Measurements from ENCODE around the gene RAB8A.

RAB8A gene

DNA sequence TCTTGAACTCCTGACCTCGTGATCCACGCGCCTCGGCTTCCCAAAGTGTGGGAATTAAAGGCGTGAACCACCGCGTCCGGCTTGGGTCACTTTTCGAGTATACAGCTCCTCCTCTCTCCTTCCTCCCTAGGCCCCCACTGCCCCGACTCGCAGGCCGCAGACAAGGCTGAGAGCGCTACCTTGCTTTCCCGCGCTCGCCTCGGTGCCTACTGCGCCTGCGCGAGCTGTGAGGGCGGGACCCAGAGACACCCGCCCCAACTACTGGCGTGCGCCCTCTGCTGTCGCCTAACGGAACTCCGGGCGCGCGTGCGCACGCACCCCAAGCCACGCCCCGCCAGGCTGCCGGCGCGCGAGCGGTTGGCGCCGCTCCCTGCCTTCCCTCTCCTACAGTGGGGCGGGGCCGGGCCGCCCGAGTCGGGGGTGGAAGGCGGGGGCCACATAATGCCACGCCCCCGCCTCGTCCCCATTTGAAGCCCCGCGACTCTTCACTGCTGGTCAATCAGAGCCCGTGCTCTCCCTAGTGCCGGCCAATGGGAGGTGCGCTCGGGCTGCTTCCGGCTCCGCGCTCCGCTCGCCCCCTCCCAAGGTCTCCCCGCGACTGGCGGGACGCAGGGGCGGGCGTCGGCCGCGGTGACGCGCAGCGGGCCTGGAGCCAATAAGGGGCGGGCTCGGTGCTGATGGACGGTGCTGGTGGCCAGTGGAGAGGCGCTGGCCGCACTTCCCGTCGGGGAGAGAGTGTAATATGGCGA lies at the start of gene RAB8A:
TSS of gene RAB8A (plus strand) at position 730 of the 749 bp plus-strand sequence. CDS start at position 743, 13 bp downstream.
- no peaks in the 10 kb centered on the region for H3K27me3 ChIP-seq (replicated peaks; ENCODE audit: control insufficient read depth, insufficient read depth, low read length)
- no peaks in the 10 kb centered on the region for H3K36me3 ChIP-seq (ENCODE audit: control insufficient read depth, insufficient read depth, low read length, severe bottlenecking)
- peak within 1 kb of the TSS; percentile 96 for H3K9ac ChIP-seq (ENCODE audit: low read length)
- H3K4me3 ChIP-seq (ENCODE audit: low read length) = peak within 1 kb of the TSS; percentile 95
- H3K4me1 ChIP-seq (ENCODE audit: control insufficient read depth, insufficient read depth, low read length) = peaks cover 17% of the 10 kb centered on the region
- no peaks in the 10 kb centered on the region for H3K9me3 ChIP-seq (ENCODE audit: control insufficient read depth, low read length)
- peak; percentile 100 for DNase-seq (ENCODE audit: low read depth)

DNA sequence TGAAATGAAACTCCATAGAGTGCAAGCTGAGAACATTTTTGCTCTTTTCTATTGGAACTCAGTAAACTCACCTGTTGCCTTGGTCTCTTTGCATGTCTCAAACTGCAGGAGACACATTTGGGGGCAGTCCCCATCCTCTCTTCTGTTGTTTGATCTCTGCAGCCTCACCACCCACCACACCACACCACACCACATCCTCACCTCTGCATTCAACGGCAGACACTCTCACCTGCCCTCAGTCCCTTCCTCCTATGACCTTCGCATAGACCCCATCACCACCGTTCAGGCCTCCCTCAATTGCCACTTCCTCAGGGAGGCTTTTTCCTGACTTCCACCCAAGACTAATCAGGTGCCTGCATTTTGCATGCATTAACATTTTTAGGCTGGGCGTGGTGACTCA lies 49.7 kb upstream of the RAB8A start:
- Histone ChIP-seq H3K4me1 (ENCODE audit: control insufficient read depth, insufficient read depth, low read length) (peaks cover 30% of the 10 kb centered on the region), H3K36me3 (ENCODE audit: control insufficient read depth, insufficient read depth, low read length, severe bottlenecking) (no peaks in the 10 kb centered on the region), H3K9ac (ENCODE audit: low read length) (no peak overlapping the region), H3K9me3 (ENCODE audit: control insufficient read depth, low read length) (peaks cover 10% of the 10 kb centered on the region), H3K27me3 (replicated peaks; ENCODE audit: control insufficient read depth, insufficient read depth, low read length) (no peaks in the 10 kb centered on the region), H3K4me3 (ENCODE audit: low read length) (no peak overlapping the region)
- no peak for DNase-seq (ENCODE audit: low read depth)

DNA sequence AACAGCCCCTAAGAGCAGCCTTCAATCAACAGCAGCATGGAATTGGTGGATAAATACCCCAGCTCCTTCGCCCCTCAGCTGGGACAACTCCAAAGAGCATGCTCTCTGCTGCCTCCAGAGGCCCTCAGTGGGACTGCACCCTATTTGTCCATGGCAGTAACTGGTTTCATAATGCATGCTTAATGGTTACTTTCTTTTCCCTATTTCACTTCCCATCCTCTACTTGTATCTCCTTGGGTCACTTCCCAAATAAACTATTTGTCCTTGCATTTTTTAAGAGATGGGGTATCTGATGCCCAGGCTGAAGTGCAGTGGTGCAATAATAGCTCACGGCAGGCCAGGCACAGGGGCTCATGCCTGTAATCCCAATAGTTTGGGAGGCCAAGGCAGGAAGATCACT lies 48.9 kb upstream of the RAB8A start:
- no peaks in the 10 kb centered on the region for H3K36me3 ChIP-seq (ENCODE audit: control insufficient read depth, insufficient read depth, low read length, severe bottlenecking)
- H3K4me1 ChIP-seq (ENCODE audit: control insufficient read depth, insufficient read depth, low read length) = peaks cover 36% of the 10 kb centered on the region
- H3K27me3 ChIP-seq (replicated peaks; ENCODE audit: control insufficient read depth, insufficient read depth, low read length) = no peaks in the 10 kb centered on the region
- no peak overlapping the region for H3K9ac ChIP-seq (ENCODE audit: low read length)
- H3K4me3 ChIP-seq (ENCODE audit: low read length) = no peak overlapping the region
- peak; percentile 48 for DNase-seq (ENCODE audit: low read depth)
- H3K9me3 ChIP-seq (ENCODE audit: control insufficient read depth, low read length) = peaks cover 4% of the 10 kb centered on the region

DNA sequence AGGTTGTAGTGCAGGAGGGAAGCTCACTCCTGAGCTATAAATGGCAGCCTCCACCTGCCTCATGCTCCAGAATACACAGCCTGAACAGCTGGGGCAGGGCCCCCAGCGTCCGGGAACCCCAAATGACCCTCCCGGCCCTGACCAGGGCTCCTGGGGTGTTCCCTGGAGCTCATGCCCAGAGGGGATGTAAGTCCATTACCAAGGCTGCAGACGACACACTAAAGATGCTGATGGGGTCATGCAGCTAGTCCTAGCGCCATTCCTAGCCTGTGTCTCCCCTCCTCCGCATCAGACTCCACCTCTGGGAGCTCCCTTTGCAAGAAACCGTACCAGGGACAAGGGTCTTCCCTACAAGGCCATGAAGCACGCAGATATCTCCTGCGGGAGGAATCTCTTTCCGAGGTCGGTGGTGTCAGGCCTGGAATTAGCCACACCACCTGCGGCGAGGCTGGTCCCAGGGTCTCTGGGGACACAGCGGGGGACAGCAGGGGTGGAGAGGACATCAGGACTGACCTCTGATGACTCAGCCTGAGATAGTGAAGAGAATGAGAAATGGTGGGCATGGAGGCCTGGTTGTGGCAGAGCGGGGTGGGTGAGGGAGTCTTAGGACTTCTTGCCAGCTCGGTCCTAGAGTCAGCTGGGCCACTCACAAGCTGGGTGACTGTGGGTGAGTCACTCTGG lies 47.3 kb upstream of the RAB8A start:
- Histone ChIP-seq H3K27me3 (replicated peaks; ENCODE audit: control insufficient read depth, insufficient read depth, low read length) (no peaks in the 10 kb centered on the region), H3K4me1 (ENCODE audit: control insufficient read depth, insufficient read depth, low read length) (peaks cover 38% of the 10 kb centered on the region), H3K36me3 (ENCODE audit: control insufficient read depth, insufficient read depth, low read length, severe bottlenecking) (no peaks in the 10 kb centered on the region), H3K4me3 (ENCODE audit: low read length) (peak overlapping the region; percentile 41), H3K9me3 (ENCODE audit: control insufficient read depth, low read length) (peaks cover 4% of the 10 kb centered on the region), H3K9ac (ENCODE audit: low read length) (peak overlapping the region; percentile 77)
- no peak for DNase-seq (ENCODE audit: low read depth)

DNA sequence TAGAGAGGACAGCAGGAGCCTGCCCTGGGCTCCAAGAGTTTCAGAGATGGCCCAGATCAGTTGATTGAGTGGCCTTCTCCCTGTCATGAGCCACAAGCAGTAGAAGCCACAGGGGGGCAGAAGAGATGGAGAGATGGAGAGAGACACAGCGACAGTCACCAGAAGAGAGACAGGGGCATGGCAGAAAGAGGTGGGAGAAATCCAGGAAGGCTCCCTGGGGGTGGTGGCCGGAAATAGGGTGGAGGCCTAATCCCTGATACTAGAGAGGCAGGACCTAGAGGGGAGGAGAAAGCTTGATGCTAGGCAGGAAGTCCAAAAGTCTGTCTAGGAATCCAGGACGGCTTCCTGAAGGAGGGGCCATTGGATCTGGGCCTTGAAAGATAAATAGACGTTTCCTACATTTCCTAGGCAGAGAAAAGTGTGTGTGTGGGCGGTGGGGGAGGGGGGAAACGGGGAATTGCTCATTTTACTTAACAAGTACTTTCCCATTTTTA lies 45.0 kb upstream of the RAB8A start:
- Histone ChIP-seq H3K9me3 (ENCODE audit: control insufficient read depth, low read length) (no peaks in the 10 kb centered on the region), H3K27me3 (replicated peaks; ENCODE audit: control insufficient read depth, insufficient read depth, low read length) (no peaks in the 10 kb centered on the region), H3K4me1 (ENCODE audit: control insufficient read depth, insufficient read depth, low read length) (peaks cover 43% of the 10 kb centered on the region), H3K4me3 (ENCODE audit: low read length) (peak overlapping the region; percentile 27), H3K9ac (ENCODE audit: low read length) (peak overlapping the region; percentile 82), H3K36me3 (ENCODE audit: control insufficient read depth, insufficient read depth, low read length, severe bottlenecking) (no peaks in the 10 kb centered on the region)
- DNase-seq (ENCODE audit: low read depth) = peak; percentile 25

DNA sequence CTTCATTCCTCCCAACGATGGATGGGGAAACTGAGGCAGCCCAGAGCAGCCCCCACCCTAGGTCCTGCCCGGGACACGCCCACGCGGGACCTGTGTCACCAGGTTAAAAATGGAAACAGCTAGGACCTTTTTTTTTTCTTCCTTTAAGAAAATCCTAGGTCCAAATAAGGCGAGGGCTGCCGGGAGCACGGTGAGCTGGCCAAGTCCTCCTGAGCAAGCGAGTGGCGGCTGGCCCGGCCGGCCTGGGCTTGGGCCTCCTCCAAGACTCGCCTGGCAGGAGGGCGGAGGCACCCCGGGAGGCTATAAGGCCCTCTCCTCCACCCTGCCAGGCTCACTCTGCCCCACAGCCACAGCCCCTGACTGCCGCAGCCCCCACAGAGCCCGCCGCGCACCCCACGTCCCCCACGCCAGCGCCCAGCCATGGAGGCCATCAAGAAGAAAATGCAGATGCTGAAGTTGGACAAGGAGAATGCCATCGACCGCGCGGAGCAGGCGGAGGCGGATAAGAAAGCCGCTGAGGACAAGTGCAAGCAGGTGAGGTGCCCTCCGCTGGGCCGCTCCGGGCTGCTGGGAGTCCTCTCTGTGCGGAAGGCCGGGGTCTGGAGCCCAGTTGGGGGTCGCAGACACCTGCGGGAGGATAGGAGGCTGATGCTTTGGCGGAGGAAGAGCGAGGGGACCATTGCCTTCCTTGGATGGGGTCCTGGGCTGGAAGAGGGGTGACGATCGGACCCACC lies 44.3 kb upstream of the RAB8A start:
- Histone ChIP-seq H3K36me3 (ENCODE audit: control insufficient read depth, insufficient read depth, low read length, severe bottlenecking) (no peaks in the 10 kb centered on the region), H3K27me3 (replicated peaks; ENCODE audit: control insufficient read depth, insufficient read depth, low read length) (no peaks in the 10 kb centered on the region), H3K9me3 (ENCODE audit: control insufficient read depth, low read length) (no peaks in the 10 kb centered on the region), H3K9ac (ENCODE audit: low read length) (peak overlapping the region; percentile 82), H3K4me3 (ENCODE audit: low read length) (peak overlapping the region; percentile 82), H3K4me1 (ENCODE audit: control insufficient read depth, insufficient read depth, low read length) (peaks cover 43% of the 10 kb centered on the region)
- no peak for DNase-seq (ENCODE audit: low read depth)

DNA sequence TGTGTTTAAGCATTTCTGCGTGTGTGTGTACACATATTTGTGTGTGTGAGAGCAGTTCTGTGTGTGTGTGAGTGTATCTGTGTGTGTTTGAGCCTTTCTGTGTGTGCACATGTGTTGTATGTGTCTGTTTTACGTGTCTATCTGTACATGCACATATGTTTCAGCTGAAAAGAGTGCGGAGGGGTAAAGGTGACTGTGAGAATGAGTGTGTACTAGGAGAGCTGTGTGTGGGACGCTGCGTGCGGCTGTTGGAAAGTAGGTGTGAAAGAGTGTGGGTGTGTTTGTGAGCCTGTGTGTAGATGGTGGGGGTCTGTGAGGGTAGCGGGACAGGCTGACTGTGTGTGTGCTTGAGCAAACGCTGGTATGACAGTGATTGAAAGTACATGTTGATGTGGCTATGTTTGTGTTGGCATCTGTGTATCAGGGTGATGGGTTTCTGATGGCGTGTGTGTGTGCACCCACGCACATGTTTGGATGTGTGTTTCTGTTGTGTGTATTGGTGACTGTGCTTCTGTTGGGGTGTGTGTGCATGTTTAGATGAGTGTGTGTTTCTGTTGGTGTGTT lies 42.9 kb upstream of the RAB8A start:
- Histone ChIP-seq H3K4me3 (ENCODE audit: low read length) (peak overlapping the region; percentile 82), H3K27me3 (replicated peaks; ENCODE audit: control insufficient read depth, insufficient read depth, low read length) (no peaks in the 10 kb centered on the region), H3K9me3 (ENCODE audit: control insufficient read depth, low read length) (no peaks in the 10 kb centered on the region), H3K36me3 (ENCODE audit: control insufficient read depth, insufficient read depth, low read length, severe bottlenecking) (peaks cover 9% of the 10 kb centered on the region), H3K4me1 (ENCODE audit: control insufficient read depth, insufficient read depth, low read length) (peaks cover 43% of the 10 kb centered on the region), H3K9ac (ENCODE audit: low read length) (peak overlapping the region; percentile 82)
- DNase-seq (ENCODE audit: low read depth) = no peak

DNA sequence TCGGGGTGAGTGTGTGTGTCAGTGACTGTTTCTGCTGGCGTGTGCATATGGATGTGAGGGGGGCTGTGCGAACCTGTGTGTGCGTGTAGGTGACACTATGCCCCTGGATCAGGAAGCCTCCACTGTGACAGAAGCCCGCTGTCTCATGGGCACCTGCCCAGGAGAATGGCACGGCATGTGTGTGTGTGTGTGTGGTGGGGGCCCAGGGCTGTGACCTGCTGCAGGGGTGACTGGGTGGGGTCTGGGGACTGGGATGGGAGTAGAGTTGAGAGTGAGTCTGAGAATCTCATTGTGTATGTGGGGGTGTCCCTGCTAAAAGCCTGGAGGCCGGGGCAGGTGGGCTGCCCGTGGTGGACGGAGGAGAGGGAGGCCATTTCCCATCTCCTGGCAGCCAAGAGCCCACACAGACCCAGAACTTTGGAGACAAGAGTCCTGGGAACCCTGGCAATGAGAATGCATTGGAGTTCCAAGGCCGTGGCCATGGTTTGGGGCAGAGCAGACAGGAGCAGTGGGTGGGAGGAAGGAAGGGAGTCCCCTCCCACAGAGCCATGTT lies 41.8 kb upstream of the RAB8A start:
- DNase-seq (ENCODE audit: low read depth) = no peak
- peaks cover 39% of the 10 kb centered on the region for H3K4me1 ChIP-seq (ENCODE audit: control insufficient read depth, insufficient read depth, low read length)
- peaks cover 15% of the 10 kb centered on the region for H3K36me3 ChIP-seq (ENCODE audit: control insufficient read depth, insufficient read depth, low read length, severe bottlenecking)
- H3K27me3 ChIP-seq (replicated peaks; ENCODE audit: control insufficient read depth, insufficient read depth, low read length) = no peaks in the 10 kb centered on the region
- peak overlapping the region; percentile 82 for H3K4me3 ChIP-seq (ENCODE audit: low read length)
- no peaks in the 10 kb centered on the region for H3K9me3 ChIP-seq (ENCODE audit: control insufficient read depth, low read length)
- H3K9ac ChIP-seq (ENCODE audit: low read length) = peak overlapping the region; percentile 82

DNA sequence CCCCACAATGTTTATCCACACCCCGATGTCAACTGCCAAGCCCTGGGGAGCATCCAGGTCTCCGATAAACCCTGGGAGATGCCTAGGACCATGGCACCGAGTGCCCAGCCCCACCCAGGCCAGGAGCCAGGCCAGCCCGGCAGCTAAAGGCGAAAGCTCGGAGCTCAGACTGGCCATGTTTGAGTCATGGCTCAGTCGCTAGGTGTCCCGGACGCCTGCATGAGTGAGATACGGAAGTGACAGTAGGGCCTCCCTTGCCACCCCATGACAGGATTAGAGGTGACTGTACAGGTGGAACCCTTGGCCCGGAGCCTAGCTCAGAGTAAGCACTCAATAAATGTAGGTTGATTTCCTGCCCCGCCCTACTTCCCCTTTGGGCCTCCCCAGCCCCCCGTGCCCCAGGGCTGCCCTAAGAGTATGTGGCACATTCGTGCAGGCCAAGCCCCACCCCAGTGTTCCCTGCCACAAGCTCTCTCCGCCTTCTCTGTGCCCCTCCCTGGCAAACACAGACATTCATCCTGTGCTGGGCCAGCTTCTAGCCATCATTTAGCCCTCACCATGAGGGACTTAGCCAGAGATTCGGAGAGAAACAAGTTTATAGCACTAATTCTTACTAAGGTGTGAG lies 41.2 kb upstream of the RAB8A start:
- Histone ChIP-seq H3K9ac (ENCODE audit: low read length) (peak overlapping the region; percentile 82), H3K27me3 (replicated peaks; ENCODE audit: control insufficient read depth, insufficient read depth, low read length) (no peaks in the 10 kb centered on the region), H3K4me1 (ENCODE audit: control insufficient read depth, insufficient read depth, low read length) (peaks cover 33% of the 10 kb centered on the region), H3K4me3 (ENCODE audit: low read length) (peak overlapping the region; percentile 82), H3K9me3 (ENCODE audit: control insufficient read depth, low read length) (no peaks in the 10 kb centered on the region), H3K36me3 (ENCODE audit: control insufficient read depth, insufficient read depth, low read length, severe bottlenecking) (peaks cover 15% of the 10 kb centered on the region)
- no peak for DNase-seq (ENCODE audit: low read depth)

DNA sequence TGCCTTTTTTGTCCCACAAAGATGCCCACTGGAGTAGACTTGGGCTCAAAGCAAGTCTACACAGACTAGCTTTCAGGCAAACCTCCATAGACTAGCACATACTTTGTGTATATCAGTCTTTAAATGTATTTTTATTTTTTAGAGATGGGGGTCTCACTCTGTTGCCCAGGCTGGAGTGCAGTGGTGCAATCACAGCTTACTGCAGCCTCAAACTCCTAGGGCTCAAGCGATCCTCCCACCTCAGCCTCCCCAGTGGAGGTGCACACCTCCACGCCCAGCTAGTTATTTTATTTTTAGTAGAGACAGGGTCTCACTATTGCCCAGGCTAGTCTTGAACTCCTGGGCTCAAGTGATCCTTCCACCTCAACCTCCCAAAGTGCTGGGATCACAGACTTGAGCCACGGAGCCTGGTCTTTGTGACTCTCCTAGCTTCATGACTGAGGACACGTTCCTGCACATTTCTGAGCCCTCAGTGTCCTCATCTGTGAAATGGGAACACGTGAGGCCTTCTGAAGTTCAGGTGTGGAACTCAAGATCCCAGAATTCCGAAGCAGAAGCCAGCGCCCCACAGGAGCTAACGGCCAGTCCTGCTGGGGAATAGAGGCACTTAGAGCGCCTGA lies 40.5 kb upstream of the RAB8A start:
- Histone ChIP-seq H3K4me3 (ENCODE audit: low read length) (peak overlapping the region; percentile 35), H3K4me1 (ENCODE audit: control insufficient read depth, insufficient read depth, low read length) (peaks cover 31% of the 10 kb centered on the region), H3K9me3 (ENCODE audit: control insufficient read depth, low read length) (no peaks in the 10 kb centered on the region), H3K27me3 (replicated peaks; ENCODE audit: control insufficient read depth, insufficient read depth, low read length) (no peaks in the 10 kb centered on the region), H3K9ac (ENCODE audit: low read length) (no peak overlapping the region), H3K36me3 (ENCODE audit: control insufficient read depth, insufficient read depth, low read length, severe bottlenecking) (peaks cover 15% of the 10 kb centered on the region)
- no peak for DNase-seq (ENCODE audit: low read depth)
